ENCODE results near the gene MYOZ3. TPM values are rescaled to one million over a fixed set of nuclear protein-coding genes. Genes with fewer than 3 reads are reported as not detected.
A peak's percentile ranks its signal among the peaks of the same experiment; 100 is the strongest.

Gene MYOZ3
- total and polyA plus RNA-seq, 4 donors: 0.03 to 0.09 (median 0.04) TPM; not detected in 1

GRCh38 chr5:150647275-150648251, 13.5 kb upstream of the MYOZ3 start:
- Histone ChIP-seq H3K4me1 (ENCODE audit: control insufficient read depth in 4 of 4, insufficient read depth in 4 of 4, low read length in 3 of 4) (peaks cover 11 to 39% (median 29%) of the 10 kb centered on the region in 4 donors), H3K4me3 (ENCODE audit: low read depth in 1 of 3, low read length in 3 of 3) (no peak overlapping the region), H3K36me3 (ENCODE audit: control insufficient read depth in 4 of 4, insufficient read depth in 3 of 4, low read depth in 1 of 4, low read length in 3 of 4) (peaks cover 11 to 30% (median 17%) of the 10 kb centered on the region in 4 donors), H3K27me3 (ENCODE audit: control insufficient read depth in 4 of 4, insufficient read depth in 4 of 4, low read length in 3 of 4) (no peaks in the 10 kb centered on the region), H3K9ac (ENCODE audit: low read depth in 1 of 2, low read length in 2 of 2) (no peak overlapping the region), H3K27ac (ENCODE audit: low read depth in 1 of 2, low read length in 2 of 2) (peak overlapping the region in 1 of 2 donors; percentile 25), H3K9me3 (ENCODE audit: control insufficient read depth in 4 of 4, low read length in 3 of 4) (no peaks in the 10 kb centered on the region)
- no peak for DNase-seq (ENCODE audit: low spot score)
- TF ChIP-seq EGR1 (IDR thresholded peaks at IDR 0.05; ENCODE audit: low read depth in 2 of 2): no peak
- TF ChIP-seq HNF4G (IDR thresholded peaks at IDR 0.05): no peak
- peak; percentile 10 to 33 for TF ChIP-seq RXRA (IDR thresholded peaks at IDR 0.05)
- WGBS: 72% methylated on average over 25 of the region's 25 CpGs

GRCh38 chr5:150648294-150649107, 12.6 kb upstream of the MYOZ3 start:
- 94% methylated on average over 16 of the region's 16 CpGs for WGBS
- H3K27me3 ChIP-seq (ENCODE audit: control insufficient read depth in 4 of 4, insufficient read depth in 4 of 4, low read length in 3 of 4): no peaks in the 10 kb centered on the region
- no peak overlapping the region for H3K27ac ChIP-seq (ENCODE audit: low read depth in 1 of 2, low read length in 2 of 2)
- TF ChIP-seq RXRA (IDR thresholded peaks at IDR 0.05): no peak
- TF ChIP-seq TAF1 (conservative IDR thresholded peaks at IDR 0.05): no peak
- TF ChIP-seq YY1 (IDR thresholded peaks at IDR 0.05): no peak
- no peak for TF ChIP-seq SP1 (IDR thresholded peaks at IDR 0.05)
- no peak for TF ChIP-seq FOXA2 (IDR thresholded peaks at IDR 0.05)
- TF ChIP-seq RAD21 (IDR thresholded peaks at IDR 0.05): no peak
- TF ChIP-seq NR2F2 (IDR thresholded peaks at IDR 0.05): no peak
- TF ChIP-seq GABPA (IDR thresholded peaks at IDR 0.05 in 1 of 2, conservative IDR thresholded peaks at IDR 0.05 in 1 of 2): no peak
- no peak for TF ChIP-seq REST (IDR thresholded peaks at IDR 0.05)
- TF ChIP-seq ATF3 (IDR thresholded peaks at IDR 0.05): no peak
- TF ChIP-seq HNF4A (conservative IDR thresholded peaks at IDR 0.05): no peak
- TF ChIP-seq JUND (IDR thresholded peaks at IDR 0.05): no peak
- peaks cover 11 to 30% (median 22%) of the 10 kb centered on the region in 4 donors for H3K4me1 ChIP-seq (ENCODE audit: control insufficient read depth in 4 of 4, insufficient read depth in 4 of 4, low read length in 3 of 4)
- H3K36me3 ChIP-seq (ENCODE audit: control insufficient read depth in 4 of 4, insufficient read depth in 3 of 4, low read depth in 1 of 4, low read length in 3 of 4): peaks cover 12 to 34% (median 20%) of the 10 kb centered on the region in 4 donors
- no peak for DNase-seq (ENCODE audit: low spot score)
- no peaks in the 10 kb centered on the region for H3K9me3 ChIP-seq (ENCODE audit: control insufficient read depth in 4 of 4, low read length in 3 of 4)
- H3K9ac ChIP-seq (ENCODE audit: low read depth in 1 of 2, low read length in 2 of 2): no peak overlapping the region
- no peak overlapping the region for H3K4me3 ChIP-seq (ENCODE audit: low read depth in 1 of 3, low read length in 3 of 3)

Data from liver (tissue), 9 donors.